Thyroid gland (tissue), 4 donors: ENCODE measurements around the gene SCAP.

Source experiments
- POLR2A ChIP-seq, 2 donors: fragments of 450-650 bp; IDR thresholded peaks; one replicate each; pipeline ENCODE4 v1.6.1; 2017; ENCODE audit warnings: antibody characterized with exemption in 2 of 2, mild to moderate bottlenecking in 2 of 2, moderate library complexity in 1 of 2
- TF ChIP-seq, protein P1 (sequence below), 6 experiments: fragments of 200-600 bp in 3 of 6; fragments of 450-650 bp in 3 of 6; sonication (generic) in 3 of 6; IDR thresholded peaks; one replicate each; pipeline ENCODE4 v1.5.1; 2016 to 2019; ENCODE audit warnings: antibody characterized with exemption in 6 of 6, mild to moderate bottlenecking in 2 of 6, inconsistent platforms in 1 of 6, moderate library complexity in 1 of 6

DNA sequence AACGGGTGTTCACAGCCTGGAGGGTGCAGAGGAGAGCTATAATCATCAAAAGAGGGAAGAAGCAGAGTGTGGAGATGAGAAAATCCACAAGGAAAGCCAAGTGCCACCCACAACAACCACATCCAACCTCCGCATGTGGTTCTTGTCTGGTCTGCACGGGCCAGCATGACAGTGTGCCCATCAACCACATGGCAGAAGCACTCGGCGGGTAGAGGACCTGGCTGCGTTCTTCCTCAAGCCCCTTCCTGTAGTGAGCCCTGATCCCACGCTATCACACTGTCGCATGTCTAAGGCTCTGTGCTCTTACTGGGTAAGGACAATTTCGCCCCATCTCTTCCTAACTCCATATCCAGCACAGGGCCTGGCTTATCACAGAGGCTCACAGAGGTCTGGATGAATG is 53.0 kb downstream of the SCAP start:
- TF ChIP-seq, protein P1, sequence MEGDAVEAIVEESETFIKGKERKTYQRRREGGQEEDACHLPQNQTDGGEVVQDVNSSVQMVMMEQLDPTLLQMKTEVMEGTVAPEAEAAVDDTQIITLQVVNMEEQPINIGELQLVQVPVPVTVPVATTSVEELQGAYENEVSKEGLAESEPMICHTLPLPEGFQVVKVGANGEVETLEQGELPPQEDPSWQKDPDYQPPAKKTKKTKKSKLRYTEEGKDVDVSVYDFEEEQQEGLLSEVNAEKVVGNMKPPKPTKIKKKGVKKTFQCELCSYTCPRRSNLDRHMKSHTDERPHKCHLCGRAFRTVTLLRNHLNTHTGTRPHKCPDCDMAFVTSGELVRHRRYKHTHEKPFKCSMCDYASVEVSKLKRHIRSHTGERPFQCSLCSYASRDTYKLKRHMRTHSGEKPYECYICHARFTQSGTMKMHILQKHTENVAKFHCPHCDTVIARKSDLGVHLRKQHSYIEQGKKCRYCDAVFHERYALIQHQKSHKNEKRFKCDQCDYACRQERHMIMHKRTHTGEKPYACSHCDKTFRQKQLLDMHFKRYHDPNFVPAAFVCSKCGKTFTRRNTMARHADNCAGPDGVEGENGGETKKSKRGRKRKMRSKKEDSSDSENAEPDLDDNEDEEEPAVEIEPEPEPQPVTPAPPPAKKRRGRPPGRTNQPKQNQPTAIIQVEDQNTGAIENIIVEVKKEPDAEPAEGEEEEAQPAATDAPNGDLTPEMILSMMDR (IDR thresholded peaks at IDR 0.05) = no peak
- no peak for TF ChIP-seq POLR2A (IDR thresholded peaks at IDR 0.05)
